HK-2 (cell line): Measurements from ENCODE around the gene SPRY1.

Experiments
- DNase-seq: peaks from one replicate; pipeline ENCODE4 v3.0.0-alpha.2; 2018; ENCODE audit not compliant: unreplicated experiment

Gene SPRY1

DNA sequence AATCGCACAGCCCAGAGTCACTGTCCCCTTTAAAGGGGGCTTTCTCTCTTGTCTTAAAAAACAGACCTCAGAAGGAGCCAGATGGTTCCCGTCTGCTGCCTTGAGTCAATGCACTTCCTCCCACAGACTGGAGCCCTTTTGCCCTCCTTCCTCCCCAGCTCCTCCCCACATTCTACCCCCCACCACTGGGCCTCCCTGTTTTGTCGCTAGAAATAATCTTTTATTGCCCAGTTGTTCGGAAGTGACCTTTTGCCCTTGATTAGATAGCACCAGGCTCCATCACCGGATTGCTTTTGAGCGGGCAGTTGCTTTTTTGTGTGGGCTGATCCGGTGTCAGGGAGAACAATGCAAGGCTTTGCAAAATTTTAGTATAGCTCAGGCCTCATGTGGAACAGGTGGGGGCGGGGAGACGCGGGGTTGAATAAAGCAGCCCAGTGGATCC lies 47.7 kb downstream of the SPRY1 start:
- no peak for DNase-seq

DNA sequence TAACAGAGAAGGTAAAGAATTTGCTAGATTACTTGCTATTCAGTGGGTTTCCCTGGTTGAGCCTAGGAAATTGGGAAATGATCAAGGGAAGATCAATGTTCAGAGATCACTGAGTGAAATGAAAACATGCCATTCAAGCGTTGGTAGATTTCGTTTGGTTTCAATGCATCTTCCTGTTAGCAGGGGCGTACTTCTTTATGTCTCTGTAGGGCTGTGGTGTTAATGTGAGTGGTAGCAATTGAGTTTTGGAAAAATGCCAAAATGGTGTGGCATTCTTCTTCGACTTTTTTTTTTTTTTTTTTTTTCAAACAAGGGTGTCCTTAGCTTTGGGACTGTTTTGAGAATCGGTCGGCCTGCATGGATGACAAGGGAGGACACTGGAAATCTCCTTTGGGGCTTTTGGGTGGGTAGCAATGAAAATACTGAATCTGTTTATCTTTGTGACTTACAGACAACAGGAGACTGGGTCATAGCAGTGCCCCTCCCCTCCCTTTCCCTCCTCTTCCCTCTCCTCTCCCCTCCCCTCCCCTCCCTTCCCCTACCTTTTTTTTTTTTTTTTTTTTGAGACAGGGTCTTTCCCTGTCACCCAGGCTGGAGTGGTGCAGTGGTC lies 50.4 kb downstream of the SPRY1 start:
- no peak for DNase-seq

DNA sequence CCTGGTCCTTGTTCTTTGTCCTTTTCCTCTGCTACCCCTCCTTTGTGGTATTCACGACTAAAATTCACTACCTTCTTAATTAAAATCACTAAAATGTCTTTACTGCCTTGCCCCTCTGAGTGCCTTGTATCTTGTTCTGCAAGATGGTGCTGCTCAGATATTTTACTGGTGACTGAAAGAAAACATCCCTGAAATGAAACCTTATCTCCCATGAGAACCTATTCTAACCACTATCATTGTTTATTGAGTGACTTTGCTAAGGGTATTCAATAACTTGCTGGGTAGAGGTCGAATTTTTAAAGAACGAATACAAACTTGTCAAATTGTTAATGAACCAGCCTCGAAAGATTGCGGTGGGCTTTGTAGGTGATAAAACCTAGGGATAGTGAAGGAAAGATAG lies 52.8 kb downstream of the SPRY1 start:
- DNase-seq, result no peak

DNA sequence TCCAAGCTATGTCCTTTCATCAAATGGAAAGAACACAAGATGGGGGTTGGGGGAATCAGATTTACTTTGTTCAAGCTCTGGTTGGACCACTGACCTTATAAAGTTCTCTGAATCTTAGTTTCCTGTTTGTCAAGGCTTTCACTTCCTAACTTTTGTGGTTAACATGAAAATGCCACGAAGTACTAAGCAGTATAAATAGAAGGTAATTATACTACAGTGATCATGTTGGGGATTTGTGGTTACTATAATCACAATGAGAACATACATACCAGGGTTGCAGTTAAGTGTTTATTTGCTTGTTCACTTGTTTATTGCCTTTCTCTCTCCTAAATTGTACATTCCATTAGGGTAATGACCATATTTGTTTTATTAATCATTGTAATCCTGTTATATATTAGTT lies 53.2 kb downstream of the SPRY1 start:
- no peak for DNase-seq

DNA sequence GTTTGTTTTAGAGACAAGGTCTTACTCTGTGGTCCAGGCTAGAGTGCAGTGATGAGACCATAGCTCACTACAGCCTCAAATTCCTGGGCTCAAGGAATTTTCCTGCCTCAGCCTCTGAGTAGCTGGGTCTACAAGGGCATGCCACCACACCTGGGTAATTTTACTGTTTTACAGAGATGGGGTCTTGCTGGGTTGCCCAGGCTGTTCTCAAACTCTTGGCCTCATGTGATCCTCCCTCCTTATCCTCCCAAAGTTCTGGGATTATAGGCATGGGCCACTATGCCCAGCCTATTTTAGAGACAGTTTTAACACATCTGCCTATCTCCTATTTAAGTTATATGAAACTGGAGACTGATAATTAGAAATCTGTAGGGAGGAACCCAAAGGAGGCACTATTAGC lies 53.8 kb downstream of the SPRY1 start:
- no peak for DNase-seq

DNA sequence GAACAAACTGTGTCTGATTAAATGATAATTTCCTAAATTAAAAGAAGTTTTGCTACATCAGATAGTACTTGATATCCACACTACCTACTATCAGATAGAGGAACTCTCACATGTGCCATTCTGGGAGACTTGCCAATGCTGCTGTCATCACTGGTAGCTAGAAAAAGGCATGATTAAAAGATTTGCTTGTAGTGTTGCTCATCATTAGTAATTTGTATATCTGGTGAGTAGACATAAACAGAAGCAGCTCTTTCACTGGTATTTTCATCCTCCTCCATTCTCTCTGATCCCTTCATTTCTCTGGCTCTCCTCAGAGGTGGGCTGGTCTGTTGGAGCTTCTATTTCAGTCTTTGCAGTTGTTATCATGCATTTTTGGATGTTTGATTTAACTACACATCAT lies 56.0 kb downstream of the SPRY1 start:
- peak; percentile 18 for DNase-seq

DNA sequence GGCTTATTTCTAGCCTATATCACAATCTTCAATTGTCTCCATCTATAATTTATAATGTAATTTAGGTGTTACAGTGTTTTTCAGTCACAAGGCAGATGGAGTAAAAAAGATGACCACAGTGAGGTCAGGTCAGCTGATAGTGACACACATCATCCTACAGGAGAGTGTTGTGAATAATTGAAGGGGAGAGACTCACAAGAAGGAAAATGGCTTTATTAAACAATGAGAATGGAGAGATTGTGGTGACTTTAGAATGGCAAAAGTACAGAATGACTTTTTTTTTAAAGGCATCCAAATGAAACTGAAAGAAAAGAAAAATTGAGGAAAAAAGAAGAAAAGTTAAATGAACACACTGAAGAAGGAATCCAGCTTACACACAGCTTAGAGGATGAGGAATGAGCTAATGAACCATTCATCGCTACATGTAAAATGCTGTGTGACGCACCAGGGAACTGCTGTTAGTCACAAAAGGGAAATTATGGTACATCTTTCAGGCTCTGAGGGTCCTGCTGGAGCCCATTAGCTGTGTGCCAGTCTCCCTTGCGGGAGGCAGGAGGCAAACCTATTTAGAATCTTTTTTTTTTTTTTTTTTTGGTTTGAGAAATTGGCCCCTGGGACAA lies 56.6 kb downstream of the SPRY1 start:
- no peak for DNase-seq
